Stimulated activated CD4-positive, alpha-beta T cell treated with anti-CD3 and anti-CD28 coated beads, Interleukin-12 subunit alpha, Interleukin-12 subunit beta, amount 100 ng/mL, for 4 hours (primary cell): ENCODE data around the gene ARID4B.
"Not testable (repeated sequence)": the region's sequence is repeated elsewhere in the genome, so short reads cannot be mapped to it uniquely, and the experiment has no call there.

Experiments used
- DNase-seq: peaks from one replicate; pipeline ENCODE4 v3.0.0-alpha.2; 2020

The ARID4B gene

DNA sequence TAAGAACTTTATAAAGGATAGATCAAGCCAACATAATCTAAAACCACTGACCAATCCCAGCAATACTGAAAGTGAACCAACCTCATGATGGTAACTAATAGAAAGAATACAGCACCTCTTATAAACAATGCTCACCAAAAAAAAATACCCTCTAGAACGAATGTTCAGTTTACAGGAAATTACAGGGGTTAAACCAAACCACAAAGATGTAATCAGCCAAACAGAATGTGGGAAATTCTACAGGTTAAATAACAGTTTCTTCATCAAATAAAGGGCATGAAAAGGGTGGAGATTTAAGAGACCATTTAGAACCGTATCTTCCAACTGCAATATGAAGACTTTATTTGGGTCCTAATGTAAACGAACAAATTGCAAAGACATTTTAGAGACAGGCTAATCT, 30.4 kb downstream of the ARID4B start:
- no peak for DNase-seq

DNA sequence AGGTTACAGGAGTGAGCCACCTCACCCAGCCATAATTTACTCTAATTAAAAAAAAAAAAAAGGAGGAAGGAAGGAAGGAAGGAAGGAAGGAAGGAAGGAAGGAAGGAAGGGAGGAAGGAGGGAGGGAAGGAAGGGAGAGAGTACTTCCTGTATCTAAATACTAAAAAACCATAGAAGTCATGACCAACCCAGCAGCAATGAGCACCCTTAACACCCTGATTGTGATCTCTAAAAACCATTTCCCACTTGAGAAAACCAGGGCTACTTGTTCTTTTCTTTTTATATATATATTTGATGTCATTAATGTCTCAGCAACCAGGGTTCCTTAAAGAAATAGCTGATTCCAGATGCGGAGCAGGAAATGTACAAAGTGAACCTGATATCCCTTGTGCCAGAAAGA, 31.2 kb downstream of the ARID4B start:
- DNase-seq = no peak

DNA sequence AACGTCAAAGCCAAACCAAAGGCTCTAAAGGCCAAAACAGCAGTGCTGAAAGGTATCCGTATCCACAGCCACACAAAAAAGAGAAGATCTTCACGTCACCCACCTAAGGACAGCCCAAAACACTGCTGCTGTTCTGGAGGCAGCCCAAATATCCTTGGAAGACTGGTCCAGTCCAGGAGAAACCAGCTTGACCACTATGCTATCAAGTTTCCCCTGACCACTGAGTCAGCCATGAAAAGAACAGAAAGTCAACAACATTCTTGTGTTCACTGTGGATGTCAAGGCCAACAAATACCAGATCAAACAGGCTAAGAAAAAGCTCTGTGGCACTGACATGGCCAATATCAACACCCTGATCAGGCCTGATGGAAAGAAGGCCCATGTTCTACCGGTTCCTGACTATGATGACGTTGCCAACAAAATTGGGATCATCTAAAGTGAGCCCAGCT, 32.1 kb downstream of the ARID4B start:
- DNase-seq = no peak

DNA sequence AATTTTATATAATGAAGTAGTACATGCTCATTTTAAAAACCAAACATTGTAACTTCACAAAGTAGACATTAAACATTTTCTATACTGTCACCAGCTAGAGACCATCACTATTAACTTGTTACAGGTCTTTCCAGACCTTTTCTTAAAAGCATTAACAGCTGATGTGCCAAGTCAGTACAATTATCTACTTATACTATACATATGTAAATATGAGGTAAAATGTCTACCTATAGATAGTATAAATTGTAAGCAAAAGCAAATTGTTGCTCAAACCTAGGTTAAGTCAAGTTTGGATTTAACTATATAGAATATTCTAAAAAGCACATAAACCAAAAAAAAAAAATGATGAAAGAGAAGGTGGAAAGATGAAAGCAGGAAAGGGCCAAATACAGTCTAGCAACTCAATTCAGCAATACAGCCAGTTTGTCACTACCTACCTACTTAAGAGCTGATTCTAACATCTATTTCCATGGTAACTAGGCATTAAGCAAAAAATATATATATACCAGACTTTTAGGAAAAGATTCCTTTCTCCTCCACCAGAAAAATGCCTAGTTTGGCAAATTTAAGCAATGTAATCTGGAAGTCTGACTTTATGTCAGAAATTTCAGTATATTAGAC, 34.5 kb downstream of the ARID4B start:
- DNase-seq = no peak

DNA sequence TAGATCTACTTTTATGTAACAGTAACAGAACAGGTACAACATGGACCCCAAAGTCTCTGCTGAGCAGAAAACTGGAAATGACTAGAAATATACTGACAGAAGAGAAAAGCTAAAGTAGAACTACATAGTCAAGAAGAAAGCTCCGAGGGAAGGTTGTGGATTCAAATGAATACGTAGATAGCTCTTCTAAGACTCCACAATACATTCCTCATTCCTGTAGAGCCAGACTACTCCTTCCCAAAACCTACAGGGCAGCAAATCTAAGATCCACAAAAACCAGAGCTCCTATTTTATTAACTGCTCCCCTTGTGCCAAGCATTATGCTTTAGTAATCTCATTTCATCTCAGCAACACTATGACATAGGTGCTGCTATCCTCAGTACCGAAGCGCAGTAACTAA, 35.2 kb downstream of the ARID4B start:
- no peak for DNase-seq

DNA sequence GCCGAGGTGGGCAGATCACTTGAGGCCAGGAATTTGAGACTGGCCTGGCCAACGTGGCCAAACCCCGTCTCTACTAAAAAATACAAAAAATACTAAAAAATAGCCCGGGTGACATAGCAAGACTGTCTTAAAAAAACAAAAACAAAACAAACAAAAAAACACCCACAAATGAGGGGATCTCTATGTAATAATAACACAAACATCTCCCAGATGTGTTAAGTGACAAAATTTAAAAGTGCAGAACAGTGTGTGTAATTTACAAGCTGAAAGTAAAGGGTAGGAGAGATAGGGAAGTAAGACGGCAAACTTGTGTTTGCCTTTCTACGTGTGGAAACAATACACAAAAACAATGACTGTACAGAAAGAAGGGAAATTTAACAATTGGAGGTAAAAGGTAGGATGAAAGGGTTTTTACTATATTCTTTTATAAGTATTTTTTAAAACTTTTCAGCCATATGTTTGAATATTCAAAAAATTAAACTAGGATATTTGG, 36.3 kb downstream of the ARID4B start:
- DNase-seq = no peak

DNA sequence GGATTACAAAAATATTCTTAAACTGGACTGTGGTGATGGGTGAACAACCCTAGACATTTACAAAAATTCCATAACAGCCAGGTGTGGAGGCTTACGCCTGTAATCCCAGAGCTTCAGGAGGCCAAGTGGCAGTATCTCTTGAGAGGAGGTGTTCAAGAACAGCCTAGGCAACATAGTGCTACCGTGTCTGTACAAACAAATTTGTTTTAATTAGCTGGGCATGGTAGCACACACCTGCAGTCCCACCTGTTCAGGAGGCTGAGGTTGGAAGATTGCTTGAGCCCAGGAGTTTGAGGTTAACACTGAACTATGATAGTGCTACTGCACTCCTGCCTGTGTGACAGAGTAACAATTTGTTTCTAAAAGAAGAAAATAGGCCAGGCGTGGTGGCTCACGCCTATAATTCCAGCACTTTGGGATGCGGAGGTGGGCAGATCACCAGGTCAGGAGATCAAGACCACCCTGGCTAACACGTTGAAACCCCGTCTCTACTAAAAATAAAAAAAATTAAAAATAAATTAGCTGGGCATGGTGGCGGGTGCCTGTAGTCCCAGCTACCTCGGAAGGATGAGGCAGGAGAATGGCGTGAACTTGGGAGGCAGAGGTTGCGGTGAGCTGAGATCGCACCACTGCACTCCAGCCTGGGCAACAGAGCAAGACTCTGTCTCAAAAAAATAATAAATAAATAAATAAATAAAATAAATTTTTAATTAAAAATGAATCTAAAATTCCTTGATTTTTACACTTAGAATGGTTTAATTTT, 37.1 kb downstream of the ARID4B start:
- no peak for DNase-seq

DNA sequence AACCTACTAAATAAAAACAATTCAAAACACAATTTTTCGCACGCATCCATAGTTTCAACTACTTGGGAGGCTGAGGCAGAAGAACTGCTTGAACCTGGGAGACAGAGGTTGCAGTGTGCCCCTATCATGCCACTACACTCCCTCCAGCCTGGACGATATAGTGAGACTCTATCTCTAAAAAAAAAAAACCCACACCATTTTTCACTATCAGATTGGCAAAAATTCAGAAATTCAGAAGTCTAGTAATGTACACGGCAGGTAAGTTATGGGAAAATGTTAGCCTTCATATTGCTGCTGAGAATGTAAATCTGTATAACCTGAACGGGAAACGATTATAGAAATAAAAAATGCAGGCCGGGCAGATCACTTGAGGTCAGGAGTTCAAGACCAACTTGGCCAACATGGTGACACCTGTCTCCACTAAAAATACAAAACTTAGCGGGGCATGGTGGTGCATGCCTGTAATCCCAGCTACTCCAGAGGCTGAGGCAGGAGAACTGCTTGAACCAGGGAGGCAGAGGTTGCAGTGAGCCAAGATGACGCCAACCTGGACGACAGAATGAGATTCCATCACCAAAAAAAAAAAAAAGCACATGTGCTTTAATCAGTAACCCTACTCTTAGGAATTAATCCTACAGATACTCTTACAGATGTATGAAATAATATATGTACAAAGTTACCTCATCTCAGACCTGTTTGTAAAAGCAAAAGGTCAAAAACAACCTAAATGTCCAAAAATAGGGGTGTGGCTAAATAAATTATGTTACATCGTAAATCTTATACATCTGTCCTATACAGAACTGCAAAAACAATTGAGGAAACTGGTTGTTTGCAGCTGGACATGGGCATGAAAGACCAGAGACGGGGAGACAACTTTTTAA, 37.9 kb downstream of the ARID4B start:
- no peak for DNase-seq

DNA sequence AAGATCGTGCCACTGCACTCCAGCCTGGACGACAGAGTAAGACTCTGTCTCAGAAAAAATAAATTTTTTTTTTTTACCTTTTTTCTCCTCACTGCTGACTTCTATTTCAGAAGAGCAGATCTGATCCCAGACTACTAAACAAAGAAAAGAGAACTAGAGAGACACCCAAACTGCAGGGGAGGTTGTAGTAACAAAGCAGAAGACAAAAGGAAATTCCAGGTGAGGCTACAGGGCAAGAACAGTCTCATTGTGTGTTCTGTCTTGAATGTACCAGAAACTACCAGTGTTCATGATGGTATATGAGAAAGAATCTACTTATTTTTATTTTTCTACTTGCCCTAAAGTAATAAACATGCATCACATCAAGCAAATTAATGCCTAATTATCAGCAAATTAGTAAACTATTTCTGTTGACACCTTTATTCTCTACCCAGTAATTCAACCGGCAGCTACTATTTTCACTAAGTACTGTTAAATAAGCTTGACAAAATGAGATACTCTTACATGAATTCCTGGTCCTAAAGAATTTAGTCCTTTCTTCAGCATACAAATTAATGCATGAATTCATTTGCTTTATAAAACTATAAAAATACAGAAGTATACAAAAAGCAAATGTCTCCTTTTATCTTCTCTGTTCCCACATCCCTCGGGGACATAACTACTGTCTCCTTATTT, 40.6 kb downstream of the ARID4B start:
- no peak for DNase-seq

DNA sequence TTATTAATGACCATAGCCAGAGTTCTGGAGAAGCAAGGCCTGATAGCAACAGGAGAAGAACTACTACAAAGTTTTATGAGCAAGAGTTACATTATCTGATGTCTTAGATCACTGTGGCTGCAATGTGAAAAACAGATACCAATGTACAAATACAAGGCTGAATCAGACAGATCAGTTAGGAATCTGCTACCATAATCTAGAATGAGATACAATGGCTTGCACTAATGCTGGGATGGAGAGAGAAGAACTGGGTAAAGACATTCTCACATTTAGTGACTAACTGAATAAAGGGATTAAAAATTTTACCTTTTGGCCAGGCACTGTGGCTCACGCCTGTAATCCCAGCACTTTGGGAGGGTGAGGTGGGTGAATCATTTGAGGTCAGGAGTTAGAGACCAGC, 41.3 kb downstream of the ARID4B start:
- no peak for DNase-seq

DNA sequence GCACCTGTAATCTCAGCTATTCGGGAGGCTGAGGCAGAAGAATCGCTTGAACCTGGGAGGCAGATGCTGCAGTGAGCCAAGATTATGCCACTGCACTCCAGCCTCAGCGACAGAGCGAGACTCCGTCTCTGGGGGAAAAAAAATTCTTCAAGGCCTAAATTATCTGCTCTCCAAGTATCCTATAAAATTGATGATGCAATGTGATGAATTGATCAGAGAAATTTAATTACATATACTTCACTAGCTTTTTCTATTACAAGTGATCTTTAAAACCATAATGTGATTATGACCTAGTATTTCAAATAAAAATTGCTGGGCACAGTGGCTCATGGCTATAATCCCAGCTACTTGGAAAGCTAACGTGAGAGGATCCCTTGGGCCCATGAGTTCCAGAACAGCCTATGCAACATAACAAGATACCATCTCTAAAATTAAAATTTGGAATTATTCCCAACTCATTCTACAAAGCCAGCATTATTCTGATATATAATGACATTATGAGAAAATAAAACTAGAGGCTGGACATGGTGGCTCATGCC, 43.7 kb downstream of the ARID4B start:
- DNase-seq = no peak

DNA sequence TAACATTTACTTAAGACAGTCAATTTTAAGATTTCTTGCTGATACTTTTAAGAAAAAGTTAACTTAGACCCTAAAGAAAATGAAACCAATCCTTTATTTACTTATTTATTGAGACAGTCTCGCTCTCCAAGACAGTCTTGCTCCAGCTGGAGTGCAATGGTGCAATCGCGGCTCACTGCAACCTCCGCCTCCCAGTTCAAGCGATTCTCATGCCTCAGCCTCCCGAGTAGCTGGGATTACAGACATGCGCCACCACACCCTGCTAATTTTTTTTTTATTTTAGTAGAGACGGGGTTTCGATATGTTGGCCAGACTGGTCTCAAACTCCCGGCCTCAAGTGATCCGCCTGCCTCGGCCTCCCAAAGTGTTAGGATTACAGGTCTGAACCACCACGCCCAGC, 44.3 kb downstream of the ARID4B start:
- not testable (repeated sequence) for DNase-seq

DNA sequence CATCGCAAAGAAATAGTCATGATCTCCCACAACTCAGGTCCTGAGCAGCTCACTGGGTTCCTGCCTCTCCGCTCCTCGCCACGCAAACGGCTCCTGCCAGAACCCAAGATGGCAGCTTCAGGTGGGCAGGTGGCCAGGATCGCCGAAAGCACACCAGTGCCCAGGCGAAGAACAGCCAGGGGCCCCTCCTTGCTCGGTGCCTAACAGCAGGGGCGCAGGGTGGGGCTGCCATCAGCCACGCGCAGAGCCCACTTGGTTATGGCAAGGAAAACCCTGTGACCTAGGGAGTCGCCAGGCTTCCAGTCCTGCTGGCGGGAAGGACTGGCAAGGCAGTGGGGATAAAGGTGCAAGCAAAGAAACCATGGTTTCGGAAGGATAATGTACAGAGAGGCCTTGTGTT, 47.5 kb downstream of the ARID4B start:
- DNase-seq = no peak

DNA sequence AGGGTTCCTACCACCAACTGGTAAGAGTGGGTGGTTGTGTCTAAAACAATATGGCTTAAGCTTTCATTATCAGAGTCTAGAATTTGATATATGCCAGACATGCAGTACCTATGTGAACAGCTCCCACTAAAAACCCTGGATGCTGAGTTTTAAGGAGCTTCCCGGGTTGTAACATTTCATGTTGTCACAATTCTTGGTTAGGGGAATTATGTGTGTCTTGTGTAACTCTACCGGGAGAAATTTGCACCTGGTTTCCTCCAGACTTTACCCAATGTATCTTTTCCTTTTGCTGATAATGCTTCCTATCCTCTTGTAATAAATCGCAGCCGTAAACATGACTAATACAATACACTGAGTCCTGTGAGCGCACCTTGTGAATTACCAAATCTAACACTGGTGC, 48.3 kb downstream of the ARID4B start:
- DNase-seq = no peak

DNA sequence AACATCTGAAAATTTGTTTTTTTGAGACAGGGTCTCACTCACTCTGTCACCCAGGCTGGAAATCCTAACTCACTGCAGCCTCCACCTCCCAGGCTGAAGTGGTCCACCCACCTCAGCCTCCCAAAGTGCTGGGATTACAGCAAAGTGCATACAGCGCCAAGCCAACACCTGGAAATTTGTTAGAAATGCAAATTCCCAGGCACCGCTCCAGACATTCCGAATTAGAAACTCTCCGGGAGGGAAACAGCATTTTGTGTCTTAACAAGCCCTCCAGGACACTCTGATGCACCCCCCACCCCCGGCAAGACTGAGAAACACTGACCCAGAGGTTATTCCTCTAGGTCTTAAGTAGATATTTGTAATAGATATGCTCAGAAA, 49.1 kb downstream of the ARID4B start:
- DNase-seq = no peak

DNA sequence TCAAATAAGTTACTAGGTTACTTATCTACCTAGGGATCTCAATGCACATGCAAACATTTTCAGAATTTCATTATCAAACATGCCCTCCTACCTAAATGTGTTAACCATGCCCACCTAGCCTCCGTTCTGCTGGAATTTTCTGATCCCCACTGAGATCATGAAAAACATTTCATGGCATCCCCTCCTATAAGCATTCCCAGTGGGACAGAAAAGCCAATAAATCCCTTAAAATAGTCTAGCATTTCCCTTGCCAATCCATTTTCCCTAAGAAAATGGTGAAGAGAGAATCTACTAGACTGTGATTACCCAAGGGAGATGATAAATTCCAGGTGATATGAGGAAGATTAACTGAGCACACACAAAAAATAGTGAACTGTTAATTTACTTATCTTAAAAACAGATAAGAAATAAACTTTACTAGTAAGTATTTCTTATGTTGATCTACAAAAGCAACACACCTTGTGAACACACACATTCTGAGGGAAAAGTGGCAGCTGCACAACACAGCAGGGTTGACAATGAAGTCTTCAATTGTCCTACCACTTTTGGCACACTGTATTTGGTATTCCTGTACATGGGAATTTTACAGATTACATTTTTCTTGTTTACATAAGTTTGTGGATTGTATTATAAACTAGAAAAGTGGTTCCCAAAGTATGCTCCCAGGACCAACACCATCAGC, 49.6 kb downstream of the ARID4B start:
- no peak for DNase-seq

DNA sequence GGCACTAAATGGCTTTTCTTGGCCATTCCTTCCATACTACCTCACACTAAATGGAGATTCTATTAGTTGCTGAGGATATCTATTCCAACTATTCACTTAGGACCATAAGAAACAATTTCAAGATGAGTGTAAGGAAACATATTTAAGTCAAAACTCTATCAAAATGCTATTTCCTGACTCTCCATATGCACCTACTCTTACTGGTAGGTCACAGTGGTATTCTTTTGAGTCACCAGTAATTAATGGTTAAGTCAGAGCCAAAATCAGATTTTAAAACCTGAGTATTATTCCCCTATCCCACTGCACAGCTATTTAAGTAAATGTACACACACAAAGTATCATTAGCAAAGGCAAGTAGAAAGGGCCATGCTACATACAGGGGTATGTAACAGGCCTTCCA, 50.3 kb downstream of the ARID4B start:
- no peak for DNase-seq

DNA sequence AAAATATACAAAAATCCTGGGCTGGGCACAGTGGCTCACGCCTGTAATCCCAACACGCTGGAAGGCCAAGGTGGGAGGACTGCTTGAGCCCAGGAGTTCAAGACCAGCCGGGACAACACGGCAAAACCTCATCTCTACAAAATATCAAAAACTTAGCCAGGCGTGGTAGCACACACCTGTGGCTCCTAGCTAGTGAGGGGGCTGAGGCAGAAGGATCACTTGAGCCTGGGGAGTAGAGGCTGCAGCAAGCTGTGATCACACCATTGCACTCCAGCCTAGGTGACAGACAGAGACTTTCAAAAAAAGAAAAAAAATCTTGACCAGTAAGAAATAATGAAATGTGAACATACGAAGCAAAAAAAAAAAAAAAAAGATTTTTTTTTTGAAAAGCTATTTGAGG, 52.1 kb downstream of the ARID4B start:
- DNase-seq = no peak

DNA sequence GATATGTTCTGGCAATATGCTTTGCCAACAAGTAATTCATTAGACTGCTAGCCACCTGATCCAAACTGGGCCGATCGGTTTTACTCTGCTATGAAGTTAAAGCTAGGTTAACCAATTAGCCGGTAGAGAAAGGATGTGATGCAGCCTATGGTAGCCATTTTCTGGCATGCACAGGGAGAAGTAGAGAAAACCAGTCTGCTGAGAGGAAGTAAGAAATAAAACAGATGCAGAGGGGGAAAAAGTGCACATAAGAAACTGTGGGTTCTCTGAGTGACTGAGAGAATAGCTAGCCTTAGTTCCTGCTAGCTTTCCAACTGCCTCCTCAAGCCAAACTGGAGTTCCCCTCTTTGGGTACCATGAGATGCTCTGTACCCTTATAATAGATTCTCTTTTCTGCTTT, 52.8 kb downstream of the ARID4B start:
- DNase-seq = no peak

DNA sequence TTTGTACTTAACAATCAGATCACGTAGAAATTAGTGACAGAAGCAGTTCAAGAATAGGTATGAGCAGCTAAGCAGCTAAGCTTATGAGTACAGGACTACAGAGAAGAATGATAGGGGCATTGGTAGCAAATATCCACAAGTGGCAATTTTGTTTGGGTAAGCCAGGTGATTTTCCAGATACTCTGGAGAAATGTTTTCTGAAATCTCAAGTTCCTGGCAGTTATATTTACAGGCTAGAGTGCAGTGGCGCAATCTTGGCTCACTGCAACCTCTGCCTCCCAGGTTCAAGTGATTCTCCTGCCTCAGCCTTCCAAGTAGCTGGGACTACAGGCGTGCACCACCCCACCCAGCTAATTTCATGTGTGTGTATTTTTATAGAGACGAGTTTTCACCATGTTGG, 55.1 kb downstream of the ARID4B start:
- DNase-seq = no peak

DNA sequence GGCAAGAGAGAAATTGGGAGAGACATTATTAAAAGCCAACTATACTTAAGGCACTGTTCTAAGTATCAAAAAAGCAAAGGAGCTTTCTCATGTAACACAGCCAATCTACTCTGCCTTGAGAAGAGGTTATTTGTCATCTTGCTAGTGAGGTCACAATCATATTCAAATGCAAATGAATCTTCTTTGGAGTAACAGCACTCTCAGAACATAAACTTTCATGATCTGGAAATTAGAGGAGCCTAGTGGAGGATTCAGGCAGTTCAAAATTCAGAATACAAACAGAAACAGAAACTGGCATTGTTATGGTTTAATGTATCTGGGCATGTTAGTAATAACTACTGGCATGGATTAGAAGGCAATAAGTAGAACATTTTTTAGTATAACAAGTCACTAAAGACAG, 57.4 kb downstream of the ARID4B start:
- no peak for DNase-seq

DNA sequence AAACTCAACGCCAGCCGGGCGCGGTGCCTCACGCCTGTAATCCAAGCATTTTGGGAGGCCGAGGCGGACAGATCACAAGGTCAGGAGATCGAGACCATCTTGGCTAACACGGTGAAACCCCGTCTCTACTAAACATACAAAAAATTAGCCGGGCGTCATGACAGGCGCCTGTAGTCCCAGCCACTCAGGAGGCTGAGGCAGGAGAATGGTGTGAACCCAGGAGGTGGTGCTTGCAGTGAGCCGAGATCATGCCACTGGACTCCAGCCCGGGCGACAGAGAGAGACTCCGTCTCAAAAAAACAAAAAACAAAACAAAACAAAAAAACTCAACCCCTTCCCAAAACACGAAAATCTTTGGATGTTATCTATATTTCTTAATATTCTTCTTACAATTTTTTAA, 58.0 kb downstream of the ARID4B start:
- not testable (repeated sequence) for DNase-seq
